ENCODE data around the gene EIF2B2. TPM values are rescaled to one million over a fixed set of nuclear protein-coding genes. Genes with fewer than 3 reads are reported as not detected.

EIF2B2 gene
- total and polyA plus RNA-seq, 5 experiments from 2014 or later, result 14.1 to 36.7 (median 26.7) TPM

- Mint-ChIP-seq H3K4me3 (no peak overlapping the region), H3K36me3 (no peaks in the 10 kb centered on the region), H3K9me3 (no peaks in the 10 kb centered on the region), H3K27ac (peak overlapping the region in 2 of 10 donors; percentile 43 to 73), H3K4me1 (peaks cover 0 to 8% (median 6%) of the 10 kb centered on the region in 4 donors), H3K27me3 (peaks cover 0 to 2% (median 0%) of the 10 kb centered on the region in 5 donors)
- POLR2A ChIA-PET, result no interaction called here
- DNase-seq (no peak), ATAC-seq (no peak)
These were observed 26.2 kb upstream of the EIF2B2 start for GRCh38 chr14:74976264-74977113.

DNA sequence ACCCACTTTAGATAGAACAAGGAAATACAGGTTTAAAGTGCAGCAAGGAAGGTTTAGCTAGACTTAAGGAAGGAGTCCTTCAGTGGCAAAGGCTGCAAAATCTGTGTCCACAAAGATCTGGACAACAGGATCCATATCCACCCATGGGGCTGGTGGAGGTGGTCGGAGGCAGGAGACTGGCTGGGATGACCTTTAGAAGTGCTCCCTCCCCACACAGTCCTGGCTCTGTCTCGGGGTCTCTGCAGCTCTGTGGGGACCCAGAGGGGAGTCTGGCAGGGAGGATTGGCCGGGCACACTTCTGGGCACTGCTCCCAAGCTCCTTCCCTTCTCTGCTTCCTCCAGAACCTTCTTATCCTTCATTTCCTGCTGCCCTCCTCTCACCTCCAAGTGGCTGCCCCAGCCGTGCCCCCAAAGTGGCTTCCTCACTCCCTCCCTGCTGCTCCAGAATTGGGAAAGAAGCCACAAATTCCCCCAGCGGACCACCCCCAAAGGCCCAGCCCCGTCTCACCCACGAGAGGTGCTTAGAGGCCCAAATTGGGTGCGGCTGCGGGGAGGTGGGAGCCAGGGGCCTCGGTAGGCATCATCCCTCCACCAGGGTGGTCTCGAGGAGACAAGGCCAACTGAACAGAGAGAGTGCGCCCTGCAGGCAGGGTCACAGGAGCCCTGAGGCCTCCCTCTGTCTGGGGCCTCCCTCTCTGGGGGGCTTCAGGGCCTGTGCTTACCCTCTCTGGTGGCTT lies 25.4 kb upstream of the EIF2B2 start:
- no peak for ATAC-seq
- Mint-ChIP-seq H3K9me3 (no peaks in the 10 kb centered on the region), H3K4me1 (peaks cover 0 to 8% (median 6%) of the 10 kb centered on the region in 4 donors), H3K27ac (no peak overlapping the region), H3K27me3 (peaks cover 0 to 2% (median 0%) of the 10 kb centered on the region in 5 donors), H3K4me3 (no peak overlapping the region), H3K36me3 (no peaks in the 10 kb centered on the region)
- POLR2A ChIA-PET, result interaction anchor here (0.5 kb wide), 1 partner anchor 53 kb away, joined by 5 read pairs; no protein-coding TSS in a partner anchor
- no peak for DNase-seq

GRCh38 chr14:74977901-74978385 lies 24.8 kb upstream of the EIF2B2 start:
- peaks cover 0 to 2% (median 0%) of the 10 kb centered on the region in 5 donors for H3K27me3 Mint-ChIP-seq
- no peak for DNase-seq
- H3K4me1 Mint-ChIP-seq, result peaks cover 0 to 8% (median 3%) of the 10 kb centered on the region in 4 donors
- POLR2A ChIA-PET, result interaction anchor here (0.5 kb wide), 1 partner anchor 53 kb away, joined by 5 read pairs; no protein-coding TSS in a partner anchor
- H3K4me3 Mint-ChIP-seq, result no peak overlapping the region
- no peaks in the 10 kb centered on the region for H3K36me3 Mint-ChIP-seq
- ATAC-seq, result no peak
- no peaks in the 10 kb centered on the region for H3K9me3 Mint-ChIP-seq
- H3K27ac Mint-ChIP-seq, result peak overlapping the region in 1 of 10 donors; percentile 43

DNA sequence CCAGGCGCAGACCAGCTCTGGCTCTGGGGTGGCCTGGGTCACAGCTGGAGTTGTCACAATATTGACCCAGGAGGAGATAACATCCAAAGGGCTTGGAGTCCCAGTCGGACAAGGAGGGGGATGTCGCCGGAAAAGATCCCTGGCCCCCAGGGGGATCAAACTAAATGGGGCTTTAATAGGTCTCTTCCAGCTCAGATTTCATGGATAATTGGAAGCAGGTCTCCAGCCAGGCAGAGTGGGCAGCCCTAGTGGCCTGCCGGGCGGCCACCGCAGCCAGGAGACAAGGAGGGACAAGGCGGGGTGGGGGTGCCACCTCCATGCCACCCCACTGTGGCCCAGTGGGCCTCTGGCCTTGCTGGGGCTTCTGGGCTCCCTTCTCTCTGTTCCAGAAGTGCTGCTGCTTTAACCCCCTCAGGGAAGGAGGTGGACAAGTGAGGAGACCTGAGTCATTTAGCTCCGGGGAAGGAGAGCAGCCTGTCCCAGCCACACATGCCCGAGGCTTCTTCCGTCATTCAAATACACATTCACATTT lies 24.2 kb upstream of the EIF2B2 start:
- no peak for DNase-seq
- Mint-ChIP-seq H3K4me3 (no peak overlapping the region), H3K9me3 (no peaks in the 10 kb centered on the region), H3K27me3 (peaks cover 0 to 2% (median 0%) of the 10 kb centered on the region in 5 donors), H3K36me3 (no peaks in the 10 kb centered on the region), H3K27ac (peak overlapping the region in 1 of 10 donors; percentile 43), H3K4me1 (peaks cover 0 to 8% (median 3%) of the 10 kb centered on the region in 4 donors)
- POLR2A ChIA-PET, result interaction anchor here (0.6 kb wide), 1 partner anchor 102 kb away, joined by 3 read pairs; no protein-coding TSS in a partner anchor
- no peak for ATAC-seq

DNA sequence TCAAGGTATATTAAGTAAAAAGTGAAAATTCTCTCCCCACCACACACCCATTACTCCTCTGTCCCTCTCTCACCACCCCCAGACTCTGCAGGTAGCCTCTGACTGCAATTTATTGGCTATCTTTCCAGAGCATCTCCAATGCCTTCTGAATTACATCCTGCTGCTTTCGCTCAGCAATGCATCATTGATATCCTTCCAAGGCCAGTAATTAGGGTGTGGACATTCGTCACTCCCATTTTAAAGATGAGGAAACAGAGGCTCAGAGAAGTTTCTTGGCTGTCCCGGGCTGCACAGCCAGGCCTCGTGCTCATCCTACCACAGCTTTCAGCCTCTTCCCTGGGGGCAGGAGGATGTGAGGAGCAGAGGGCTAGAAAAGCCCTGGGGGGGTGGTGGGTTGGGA lies 23.7 kb upstream of the EIF2B2 start:
- no peaks in the 10 kb centered on the region for H3K9me3 Mint-ChIP-seq
- POLR2A ChIA-PET, result no interaction called here
- no peak for DNase-seq
- ATAC-seq, result no peak
- no peaks in the 10 kb centered on the region for H3K36me3 Mint-ChIP-seq
- peak overlapping the region in 1 of 10 donors; percentile 44 for H3K4me3 Mint-ChIP-seq
- peaks cover 0 to 2% (median 0%) of the 10 kb centered on the region in 5 donors for H3K27me3 Mint-ChIP-seq
- peak overlapping the region in 1 of 10 donors; percentile 33 for H3K27ac Mint-ChIP-seq
- peaks cover 0 to 3% (median 0%) of the 10 kb centered on the region in 4 donors for H3K4me1 Mint-ChIP-seq

- no peaks in the 10 kb centered on the region for H3K4me1 Mint-ChIP-seq
- no peaks in the 10 kb centered on the region for H3K9me3 Mint-ChIP-seq
- POLR2A ChIA-PET, result no interaction called here
These were observed 23.0 kb upstream of the EIF2B2 start for GRCh38 chr14:74979442-74980397.

GRCh38 chr14:74980398-74980730 lies 22.4 kb upstream of the EIF2B2 start:
- Mint-ChIP-seq H3K4me3 (no peak overlapping the region), H3K27ac (no peak overlapping the region), H3K4me1 (no peaks in the 10 kb centered on the region), H3K27me3 (peaks cover 0 to 2% (median 0%) of the 10 kb centered on the region in 5 donors), H3K9me3 (no peaks in the 10 kb centered on the region), H3K36me3 (no peaks in the 10 kb centered on the region)
- DNase-seq (no peak), ATAC-seq (no peak)
- POLR2A ChIA-PET, result no interaction called here

More at GRCh38 chr14:74979442-74980397, 23.0 kb upstream of the EIF2B2 start:
- Mint-ChIP-seq H3K27me3 (peaks cover 0 to 2% (median 0%) of the 10 kb centered on the region in 5 donors), H3K4me3 (no peak overlapping the region), H3K27ac (peak overlapping the region in 2 of 10 donors; percentile 24 to 33), H3K36me3 (no peaks in the 10 kb centered on the region)
- ATAC-seq (no peak), DNase-seq (no peak)

GRCh38 chr14:74980731-74981461 lies 21.8 kb upstream of the EIF2B2 start:
- Mint-ChIP-seq H3K4me1 (no peaks in the 10 kb centered on the region), H3K36me3 (no peaks in the 10 kb centered on the region), H3K4me3 (no peak overlapping the region), H3K9me3 (no peaks in the 10 kb centered on the region), H3K27me3 (peaks cover 0 to 2% (median 0%) of the 10 kb centered on the region in 5 donors), H3K27ac (no peak overlapping the region)
- ATAC-seq (no peak), DNase-seq (no peak)
- POLR2A ChIA-PET, result interaction anchor here (1.1 kb wide), 1 partner anchor 19 kb away, joined by 3 read pairs; no protein-coding TSS in a partner anchor

GRCh38 chr14:74981462-74981782 lies 21.3 kb upstream of the EIF2B2 start:
- Mint-ChIP-seq H3K36me3 (no peaks in the 10 kb centered on the region), H3K27ac (no peak overlapping the region), H3K4me3 (no peak overlapping the region), H3K27me3 (peaks cover 0 to 2% (median 0%) of the 10 kb centered on the region in 5 donors), H3K9me3 (no peaks in the 10 kb centered on the region), H3K4me1 (no peaks in the 10 kb centered on the region)
- ATAC-seq (no peak), DNase-seq (no peak)
- POLR2A ChIA-PET, result interaction anchor here (1.1 kb wide), 1 partner anchor 20 kb away, joined by 3 read pairs; no protein-coding TSS in a partner anchor

GRCh38 chr14:74981833-74982232 lies 20.9 kb upstream of the EIF2B2 start:
- Mint-ChIP-seq H3K4me1 (no peaks in the 10 kb centered on the region), H3K4me3 (no peak overlapping the region), H3K27ac (peak overlapping the region in 1 of 10 donors; percentile 27), H3K9me3 (no peaks in the 10 kb centered on the region), H3K36me3 (no peaks in the 10 kb centered on the region), H3K27me3 (peaks cover 0 to 2% (median 0%) of the 10 kb centered on the region in 5 donors)
- DNase-seq (no peak), ATAC-seq (no peak)
- POLR2A ChIA-PET, result interaction anchor here (1.1 kb wide), 1 partner anchor 20 kb away, joined by 3 read pairs; no protein-coding TSS in a partner anchor

- Mint-ChIP-seq H3K27me3 (peaks cover 0 to 2% (median 0%) of the 10 kb centered on the region in 5 donors), H3K27ac (no peak overlapping the region), H3K4me1 (no peaks in the 10 kb centered on the region), H3K36me3 (no peaks in the 10 kb centered on the region), H3K4me3 (no peak overlapping the region), H3K9me3 (no peaks in the 10 kb centered on the region)
- DNase-seq (no peak), ATAC-seq (no peak)
- POLR2A ChIA-PET, result interaction anchor here (1.1 kb wide), 1 partner anchor 26 kb away, joined by 3 read pairs; no protein-coding TSS in a partner anchor
These were observed 20.1 kb upstream of the EIF2B2 start for GRCh38 chr14:74982661-74983060.

All from naive thymus-derived CD8-positive, alpha-beta T cell (primary cell).